HG02763 (cell line): ENCODE data around the gene DAB2IP.

Experiments used
- ATAC-seq: cut with Tn5 transposase; IDR thresholded peaks from one replicate; pipeline ENCODE4 v1.9.1; 2021; ENCODE audit warnings: mild to moderate bottlenecking, moderate library complexity; ENCODE audit not compliant: unreplicated experiment

The DAB2IP gene

DNA sequence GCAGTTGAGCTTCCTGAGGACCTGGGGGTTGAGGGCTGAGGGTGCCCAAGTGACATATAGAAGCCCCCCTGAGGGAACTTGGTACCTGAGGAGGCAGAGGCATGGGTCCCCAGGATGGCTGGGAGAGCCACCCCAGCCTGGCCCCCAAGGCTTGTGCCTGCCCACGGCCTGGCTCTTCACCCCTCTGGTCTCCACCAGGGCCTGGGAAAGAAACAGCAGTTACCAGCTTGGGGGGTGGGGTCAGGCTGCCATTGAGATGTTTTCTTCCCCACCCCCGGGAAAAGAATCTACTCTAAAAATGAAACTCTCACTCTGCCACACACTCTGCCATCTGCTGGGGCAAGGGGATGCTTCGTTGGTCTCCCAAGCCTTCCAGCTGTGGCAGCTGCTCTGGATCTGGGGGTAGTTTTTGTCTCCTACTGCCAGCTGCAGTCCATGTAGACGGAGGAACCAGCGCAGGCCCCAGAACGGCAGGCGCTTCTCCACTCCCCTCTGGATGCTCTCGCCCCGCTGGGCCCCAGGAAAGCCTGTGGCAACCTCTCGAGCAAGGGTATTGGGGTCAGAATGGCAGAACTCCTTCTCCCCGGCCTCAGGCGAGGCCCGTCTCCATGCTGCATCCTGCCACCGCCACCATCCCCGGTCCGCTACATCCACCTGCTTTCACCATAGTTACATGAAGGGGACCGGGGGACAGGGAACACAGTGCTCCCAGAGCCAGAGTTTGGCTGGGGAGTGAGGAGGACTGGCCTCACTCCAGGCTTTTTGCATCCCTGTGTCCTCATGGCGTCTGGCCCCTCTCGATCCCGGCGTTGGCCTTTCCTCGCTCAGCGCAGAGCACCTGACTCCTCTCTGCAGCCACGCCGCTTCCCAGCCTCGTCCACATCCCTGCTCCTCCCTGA is 123.5 kb downstream of the DAB2IP start:
- no peak for ATAC-seq

DNA sequence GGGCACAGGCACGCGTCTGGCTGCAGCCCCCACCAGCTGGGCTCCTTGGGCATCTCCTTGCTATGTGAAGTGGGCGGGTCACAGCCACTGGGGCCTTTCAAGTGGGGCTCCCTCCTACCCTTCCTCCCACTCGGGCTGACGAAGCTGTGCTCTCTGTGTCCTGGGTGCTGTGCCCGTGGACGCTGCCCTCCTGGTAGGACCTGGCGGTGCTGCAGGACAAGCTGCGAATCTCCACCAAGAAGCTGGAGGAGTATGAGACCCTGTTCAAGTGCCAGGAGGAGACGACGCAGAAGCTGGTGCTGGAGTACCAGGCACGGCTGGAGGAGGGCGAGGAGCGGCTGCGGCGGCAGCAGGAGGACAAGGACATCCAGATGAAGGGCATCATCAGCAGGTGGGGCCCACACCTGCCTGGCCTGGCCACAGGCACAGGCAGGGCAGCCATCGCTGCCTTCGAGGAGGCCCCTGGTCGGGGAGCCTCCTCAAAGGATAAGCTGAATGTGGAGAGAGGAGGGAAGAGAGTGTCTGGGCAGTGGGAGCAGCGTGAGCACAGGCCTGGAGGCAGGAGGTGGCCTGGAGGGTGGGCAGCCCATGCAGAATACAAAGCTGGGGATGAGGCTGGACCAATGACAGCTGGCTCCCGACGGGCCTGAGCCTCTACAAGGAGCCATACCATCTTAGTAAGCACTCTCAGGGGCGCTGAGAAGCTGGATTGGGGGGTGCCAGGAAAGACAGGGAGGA is 124.7 kb downstream of the DAB2IP start:
- ATAC-seq: no peak

DNA sequence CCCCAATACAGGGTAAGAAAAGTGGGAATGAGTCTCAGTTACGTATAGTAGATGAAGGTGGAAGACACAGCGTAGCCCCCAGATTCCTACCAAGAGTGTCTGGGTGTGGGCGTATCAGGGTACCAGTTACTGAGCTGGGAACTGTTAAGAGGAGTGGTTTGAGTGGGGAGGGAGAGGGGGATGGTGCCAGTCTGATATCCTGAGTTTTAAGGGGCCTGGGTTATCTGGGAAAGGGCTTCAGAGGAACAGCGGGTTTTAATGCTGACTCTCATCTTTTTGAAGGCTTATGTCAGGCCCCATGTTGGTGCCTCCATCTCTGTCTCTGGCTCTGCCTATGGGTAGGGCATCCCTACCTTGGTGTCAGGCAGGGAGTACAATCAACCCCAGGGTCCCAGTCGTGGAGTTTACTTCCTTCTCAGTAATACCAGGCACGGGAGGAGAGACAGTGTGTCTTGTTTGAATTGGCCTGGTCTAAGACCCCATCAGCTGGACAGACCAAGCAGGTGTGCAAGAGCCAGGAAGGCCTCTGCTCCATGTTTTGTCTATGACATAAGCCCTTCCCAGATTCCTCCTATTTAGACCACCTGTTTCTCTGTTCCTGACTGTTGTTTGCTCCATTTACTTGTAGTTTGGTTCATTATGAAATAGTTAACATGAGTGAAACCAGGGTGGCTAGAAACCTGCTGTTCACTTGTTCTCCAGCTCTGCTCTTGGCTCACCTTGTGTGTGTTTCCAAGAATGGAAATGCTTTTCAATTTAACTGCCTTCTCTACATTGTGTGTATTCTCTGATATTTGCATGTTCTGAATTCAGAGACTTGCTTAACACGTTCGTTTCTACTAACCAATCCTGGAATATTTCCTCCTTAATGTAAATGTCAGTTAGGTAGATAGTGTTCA is 125.6 kb downstream of the DAB2IP start:
- ATAC-seq: no peak

DNA sequence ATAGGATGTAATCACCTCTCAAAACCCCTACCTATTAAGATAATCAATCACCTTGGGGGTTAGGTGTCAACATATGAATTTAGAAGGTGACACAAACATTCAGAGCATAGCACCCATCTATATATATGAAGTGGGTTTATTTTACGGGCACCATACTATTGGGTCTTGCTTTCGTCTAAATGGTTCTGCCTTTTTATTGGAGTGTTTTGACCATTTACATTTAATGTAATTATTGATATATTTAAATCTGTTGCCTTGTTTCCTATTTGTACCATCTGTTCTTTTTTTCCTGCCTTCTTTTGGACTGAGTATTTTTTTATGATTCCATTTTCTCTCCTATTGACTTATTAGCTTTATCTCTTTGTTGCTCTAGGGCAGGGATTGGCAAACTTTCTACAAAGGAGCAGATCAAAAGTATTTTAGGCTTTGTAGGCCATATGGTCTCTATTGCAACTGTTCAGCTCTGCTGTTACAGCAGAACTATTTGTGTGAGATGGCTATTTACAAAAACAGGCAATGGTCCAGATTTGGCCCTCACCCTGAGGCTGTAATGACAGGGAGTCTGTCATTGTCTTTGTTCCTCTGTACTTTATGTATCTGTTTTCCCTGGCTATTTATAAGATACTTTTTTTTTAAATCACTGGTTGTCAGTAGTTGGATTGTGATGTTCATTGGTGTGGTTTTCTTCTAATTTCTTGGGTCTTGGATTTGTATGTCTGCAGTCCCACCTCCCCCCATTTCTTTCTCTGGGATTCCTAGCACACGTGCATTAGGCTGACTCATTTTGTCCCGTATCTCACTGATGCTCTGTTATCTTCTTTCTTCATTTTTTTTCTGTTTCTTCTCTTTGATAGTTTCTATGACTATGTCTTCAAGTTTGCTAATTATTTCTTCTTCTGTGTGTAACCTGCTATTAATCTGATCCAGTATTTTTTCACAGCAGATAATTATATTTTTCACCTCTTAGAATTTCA is 127.1 kb downstream of the DAB2IP start:
- ATAC-seq: no peak

DNA sequence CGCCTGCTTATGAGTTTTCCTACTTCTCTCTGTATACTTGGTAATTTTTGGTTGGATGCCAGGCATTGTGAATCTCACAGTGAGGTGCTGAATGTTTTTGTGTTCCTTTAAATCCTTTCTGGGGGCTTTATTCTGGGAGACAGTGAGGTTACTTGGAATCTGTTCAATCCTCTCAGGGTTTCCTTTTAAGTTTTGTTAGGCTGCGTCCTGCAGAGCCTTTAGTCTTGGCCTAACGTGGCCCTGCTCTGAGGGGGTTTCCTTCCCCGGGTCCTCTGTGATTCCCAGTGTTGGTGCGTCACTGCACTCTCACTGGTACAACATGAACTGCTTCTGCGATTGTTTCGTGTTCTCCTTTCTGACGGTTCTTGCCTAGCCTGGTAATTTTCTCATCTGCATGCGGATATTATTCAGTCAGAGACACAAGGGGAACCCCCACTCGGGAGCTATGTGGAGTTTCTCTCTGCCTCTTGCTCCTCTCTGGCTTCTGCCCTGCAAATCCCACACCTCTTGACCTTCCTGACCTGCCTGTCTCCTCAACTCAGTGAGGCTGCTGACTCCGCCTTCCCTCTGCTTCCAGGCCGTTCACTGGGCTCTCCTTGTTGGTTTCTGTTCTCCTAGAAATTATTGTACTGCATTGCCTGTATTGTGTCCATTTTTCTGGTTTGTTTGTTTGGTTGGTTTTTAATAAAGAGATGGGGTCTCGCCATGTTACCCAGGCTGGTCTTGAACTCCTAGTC is 128.1 kb downstream of the DAB2IP start:
- no peak for ATAC-seq

DNA sequence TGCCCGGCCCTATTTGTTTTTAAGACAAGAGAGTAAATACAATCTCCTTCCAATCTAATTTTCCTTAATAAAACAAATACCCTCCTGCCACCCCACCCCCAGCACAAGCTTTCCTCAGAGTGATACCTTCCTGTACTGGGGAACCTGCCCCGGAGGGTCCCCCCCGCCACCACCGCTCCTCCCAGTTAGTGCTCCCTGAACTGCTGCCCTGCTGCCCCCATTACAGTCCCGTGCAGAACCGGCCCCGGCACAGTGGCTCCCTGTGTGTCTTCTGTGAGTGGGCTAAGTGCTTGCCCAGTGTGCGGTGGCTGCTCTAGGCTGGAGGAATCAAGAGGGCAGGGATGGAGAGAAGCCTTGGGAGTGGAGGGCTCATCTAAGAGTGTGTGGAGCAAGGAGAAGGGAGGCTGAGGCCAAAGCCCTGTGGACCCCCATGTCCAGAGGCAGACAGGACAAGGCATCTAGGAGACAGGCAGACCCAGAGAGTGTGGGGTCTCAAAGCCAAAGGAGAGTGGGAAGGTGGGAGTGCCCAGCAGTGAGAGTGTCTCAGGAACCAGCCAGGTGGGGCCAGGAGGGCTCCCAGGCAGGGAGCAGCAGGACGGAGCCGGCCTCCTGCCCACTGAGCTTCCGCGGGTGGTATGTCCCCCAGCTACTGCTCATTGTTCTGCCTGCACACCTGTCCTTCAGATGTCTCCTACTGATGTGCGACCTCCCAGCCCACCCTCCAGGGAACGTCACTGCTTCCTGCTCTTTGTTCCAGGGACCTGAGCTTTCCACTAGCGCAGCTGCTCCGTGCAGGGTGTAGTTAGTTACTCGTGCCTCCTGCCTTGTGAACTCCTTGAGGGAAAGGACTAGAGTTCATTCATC is 129.0 kb downstream of the DAB2IP start:
- ATAC-seq: no peak

DNA sequence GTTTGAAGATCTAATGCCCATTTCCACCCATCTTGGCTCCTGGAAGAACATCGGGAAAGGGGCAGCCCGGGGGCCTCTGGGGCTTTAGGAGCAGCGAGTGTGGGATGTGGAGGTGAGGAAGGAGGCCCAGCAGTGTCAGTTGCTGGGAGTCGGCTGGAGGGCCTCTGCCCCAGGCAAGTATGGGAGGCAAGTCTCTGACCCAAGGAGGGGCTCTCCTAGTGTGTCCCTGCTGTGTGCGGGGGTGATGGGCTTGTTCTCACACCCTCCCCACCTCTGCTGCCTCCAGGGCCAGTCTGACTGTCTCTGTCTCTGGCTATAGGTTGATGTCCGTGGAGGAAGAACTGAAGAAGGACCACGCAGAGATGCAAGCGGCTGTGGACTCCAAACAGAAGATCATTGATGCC is 129.7 kb downstream of the DAB2IP start:
- ATAC-seq: no peak

DNA sequence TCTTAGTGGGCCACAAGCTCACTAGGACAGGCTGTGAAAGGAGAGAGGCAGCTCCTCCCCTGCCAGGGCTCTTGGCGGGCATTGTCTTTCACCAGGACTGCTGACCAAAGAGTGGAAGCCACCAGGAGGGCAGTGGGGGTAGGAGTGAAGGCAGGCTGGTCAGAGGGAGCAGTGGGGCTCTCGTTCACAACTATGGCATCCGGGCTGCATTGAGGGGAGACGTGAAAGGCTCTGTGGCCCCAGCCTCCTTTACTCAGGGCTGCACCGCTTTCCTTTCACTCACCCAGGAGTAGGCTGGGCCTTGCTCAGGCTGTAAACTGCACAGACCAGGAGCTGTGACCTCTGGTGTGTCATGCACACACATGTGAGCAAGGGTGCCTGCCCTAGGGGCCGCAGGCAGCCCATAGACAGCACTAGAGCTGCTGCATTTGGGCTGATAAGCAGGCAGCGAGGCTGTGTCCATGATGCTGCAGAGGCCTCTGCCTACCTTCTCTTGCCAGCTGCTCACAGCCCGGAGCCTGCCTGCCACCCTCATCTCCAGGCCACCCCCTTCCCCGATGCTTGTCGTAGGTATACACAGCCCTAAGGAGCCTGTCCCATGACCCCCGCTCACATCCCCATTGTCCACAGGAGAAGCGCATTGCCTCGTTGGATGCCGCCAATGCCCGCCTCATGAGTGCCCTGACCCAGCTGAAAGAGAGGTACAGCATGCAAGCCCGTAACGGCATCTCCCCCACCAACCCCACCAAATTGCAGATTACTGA is 130.4 kb downstream of the DAB2IP start:
- ATAC-seq: no peak

DNA sequence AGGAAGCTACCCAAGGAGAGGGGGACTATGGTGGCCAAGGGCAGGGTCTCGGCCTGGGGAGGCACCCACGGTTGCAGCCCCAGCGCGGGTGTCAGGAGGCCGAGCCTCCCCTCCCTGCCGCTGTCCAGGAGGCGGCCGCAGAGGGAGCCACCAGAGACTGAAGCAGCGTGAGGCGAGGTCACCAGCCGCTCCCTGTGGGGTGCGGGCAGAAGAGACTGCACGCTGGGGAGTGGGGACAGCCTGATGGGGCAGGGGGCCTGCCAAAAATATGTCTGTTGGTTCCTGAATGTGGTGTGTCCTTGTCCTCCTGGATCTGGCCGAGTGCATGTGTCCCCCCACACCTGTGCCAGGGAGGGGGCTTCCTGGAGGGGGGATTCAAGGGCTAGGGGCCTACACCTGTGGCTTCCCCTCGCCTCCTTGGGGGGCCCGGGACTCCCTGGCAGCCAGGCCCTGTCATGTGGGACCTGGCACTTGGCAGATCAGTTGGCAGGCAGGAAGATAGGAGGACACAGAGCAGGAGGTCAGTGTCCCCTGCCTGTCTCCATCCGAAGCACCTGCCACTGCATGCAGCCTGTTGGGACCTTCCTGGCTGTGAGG is 131.2 kb downstream of the DAB2IP start:
- ATAC-seq: no peak

DNA sequence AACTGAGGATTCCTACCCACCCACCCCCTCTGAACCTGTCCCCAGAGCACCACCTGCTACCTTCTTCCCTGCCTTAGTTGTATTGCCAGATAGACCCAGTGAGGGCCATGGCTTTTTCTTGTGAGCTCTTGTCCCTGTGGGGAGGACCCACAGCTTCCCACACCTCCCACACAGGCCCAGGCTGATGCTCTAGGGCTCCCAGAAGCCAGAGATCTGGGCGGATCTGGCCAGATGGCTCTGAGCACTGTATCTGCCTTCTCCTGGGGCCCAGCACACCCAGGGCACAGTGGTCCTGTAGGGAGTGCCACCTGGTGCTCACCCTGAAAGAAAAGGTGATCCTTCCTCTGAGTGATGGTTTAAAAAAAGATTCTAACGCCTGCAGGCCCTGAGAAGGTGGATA is 131.7 kb downstream of the DAB2IP start:
- no peak for ATAC-seq

DNA sequence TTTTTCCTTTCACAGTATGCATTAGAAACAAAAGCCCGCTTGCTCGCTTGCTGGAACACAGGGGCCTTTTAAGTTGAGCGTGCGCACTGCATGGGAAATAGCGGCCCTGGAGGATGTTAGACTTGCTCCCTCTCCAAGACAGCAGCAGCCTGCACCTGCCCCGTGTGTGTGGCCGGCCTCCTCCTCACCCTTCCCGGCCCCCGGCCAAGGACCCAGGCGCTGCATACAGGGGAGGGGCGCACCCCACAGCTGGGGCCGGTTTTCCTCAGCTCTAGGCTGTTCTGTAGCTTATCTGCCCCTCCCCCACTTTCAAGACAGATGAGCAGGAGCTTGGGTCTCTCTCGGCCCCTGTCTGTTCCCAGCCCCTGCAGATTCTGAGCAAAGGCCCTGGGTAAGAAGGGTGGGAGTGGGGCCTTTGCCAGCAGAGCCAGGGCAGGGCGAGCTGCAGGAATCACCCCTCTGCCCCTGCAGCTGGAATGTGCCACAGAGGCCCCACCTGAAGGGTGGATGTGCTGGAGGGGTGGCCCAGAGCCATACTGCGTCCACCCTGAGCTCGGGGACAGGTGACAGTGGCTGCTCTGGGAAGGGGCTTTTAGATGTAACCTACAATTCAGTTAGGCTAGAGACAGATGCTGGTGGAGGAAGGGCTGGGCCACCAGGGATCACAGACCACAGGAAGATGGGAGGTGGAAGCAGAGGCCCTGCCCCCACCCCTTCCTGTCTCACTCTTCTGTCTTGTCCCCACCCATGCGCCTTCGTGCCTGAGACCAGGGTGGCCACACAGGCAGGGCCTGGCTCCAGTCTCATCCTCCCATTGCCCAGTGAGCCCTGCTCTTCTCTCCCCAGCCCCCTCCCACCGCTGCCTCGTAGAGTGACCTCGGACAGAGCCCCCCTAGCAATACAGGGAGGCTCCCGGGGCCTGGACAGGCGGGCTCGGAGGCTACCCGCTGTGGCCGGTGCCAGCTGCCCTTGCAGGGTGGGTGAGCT is 132.4 kb downstream of the DAB2IP start:
- no peak for ATAC-seq

DNA sequence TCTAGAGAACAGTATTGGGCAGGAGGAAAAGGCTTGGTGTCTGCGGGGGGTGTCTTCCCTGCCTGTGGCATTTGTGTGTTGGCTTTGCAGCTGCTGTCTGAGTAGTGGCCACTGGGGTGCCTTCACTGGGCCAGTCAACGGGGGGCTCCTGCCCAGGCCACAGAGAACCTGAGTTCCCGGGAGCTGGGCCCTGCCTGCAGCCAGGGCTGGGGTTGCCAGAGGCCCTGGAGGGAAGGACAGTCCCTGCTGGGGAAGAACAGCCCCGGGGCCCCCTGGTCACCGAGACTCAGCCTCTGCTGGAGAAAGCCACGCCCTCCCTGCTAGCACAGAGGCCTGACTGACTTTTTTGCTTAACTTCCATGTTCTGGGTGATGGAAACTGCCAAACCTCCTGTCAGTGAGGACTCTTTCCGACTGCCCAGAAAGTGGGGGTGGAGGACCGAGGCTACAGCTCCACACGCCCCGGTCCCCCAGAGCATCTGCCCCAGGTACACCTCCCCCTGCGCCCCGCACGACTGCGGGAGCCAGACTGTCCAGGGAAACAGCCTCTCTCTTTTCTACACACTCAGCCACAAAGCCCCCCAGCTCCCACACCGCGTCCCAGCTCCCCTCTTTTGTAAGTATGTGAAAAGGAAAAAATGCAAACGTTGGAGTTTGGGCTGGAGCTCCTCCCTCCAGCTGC is 133.4 kb downstream of the DAB2IP start:
- no peak for ATAC-seq

DNA sequence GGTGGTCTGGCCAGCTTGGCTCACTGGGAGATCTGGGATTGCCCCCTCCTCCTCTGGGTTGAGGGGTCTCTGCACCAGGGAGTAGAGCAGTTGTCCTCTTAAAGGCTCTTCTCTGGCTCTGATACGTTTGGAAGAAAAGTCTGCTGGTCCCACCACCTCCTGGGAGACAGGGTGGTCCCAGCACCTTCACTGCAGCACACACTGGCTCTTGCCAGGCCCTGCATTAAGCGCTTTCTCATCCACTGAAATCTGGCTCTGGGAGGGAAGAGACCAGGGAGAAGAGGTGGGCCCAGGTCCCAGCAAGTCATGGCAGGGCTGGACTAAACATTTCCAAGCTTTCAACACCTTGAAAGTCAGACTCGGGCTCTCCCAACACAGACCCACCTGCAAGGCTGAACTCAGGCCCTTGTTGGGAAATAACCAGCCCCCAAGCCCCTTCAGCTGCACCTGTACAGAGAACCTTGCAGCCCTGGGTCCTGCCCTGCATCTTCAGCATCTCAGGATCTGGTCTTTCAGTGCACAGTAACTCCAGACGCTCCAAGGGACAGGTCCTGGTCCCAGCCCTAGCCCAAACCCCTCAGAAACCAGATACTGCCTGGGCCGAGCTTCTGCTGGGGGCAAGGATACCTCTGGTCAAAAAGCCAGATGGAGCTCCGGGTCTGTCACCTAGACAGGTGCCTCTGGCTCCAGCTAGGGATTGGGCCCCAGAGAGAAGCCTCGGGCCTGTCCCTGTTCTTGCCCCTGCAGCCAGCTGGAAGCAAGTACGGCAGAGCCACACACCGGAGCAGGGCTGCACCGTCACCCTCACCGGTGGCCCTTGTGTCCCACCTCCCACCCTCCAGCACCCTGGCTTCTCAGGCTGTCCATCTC is 134.5 kb downstream of the DAB2IP start:
- no peak for ATAC-seq

DNA sequence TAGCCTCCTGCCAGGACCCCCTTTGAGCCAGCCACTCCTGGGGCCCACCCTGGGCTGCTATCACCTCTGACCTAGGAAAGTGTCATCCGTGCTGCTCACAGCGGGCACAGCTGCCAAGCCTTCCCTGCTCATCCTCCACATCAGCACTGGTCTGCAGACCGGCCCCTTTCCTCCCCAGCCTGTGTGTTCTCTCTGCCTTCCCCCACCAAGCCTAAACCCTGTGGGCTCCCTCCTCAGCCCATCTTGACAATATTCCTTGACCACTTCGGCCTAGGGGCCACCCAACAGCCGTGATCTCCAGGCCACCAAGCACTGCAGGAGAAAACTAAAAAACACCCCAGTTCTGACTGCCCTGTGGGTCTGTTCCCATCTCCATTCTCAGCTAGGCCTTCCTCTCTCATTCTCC is 135.1 kb downstream of the DAB2IP start:
- no peak for ATAC-seq

DNA sequence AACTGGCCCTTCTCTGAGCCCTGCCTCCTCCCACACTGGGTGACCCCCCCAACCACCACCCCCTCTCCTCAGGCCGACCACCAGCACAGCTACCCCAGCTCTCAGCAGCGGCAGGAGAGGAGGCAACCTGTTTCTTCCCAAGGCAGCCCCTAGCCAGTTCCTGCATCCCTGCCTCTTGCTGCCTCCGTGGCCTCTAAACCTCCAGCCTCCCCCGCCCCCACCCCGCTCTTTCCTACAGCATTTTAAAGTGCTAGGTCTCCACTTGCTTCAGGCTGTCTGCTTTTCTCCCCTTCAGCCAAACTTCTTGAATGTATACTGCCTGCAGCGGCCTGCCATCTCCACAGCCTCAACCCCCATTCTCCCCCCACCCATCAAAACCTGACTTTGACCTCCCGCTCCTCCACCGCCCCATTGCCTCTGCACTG is 135.6 kb downstream of the DAB2IP start:
- no peak for ATAC-seq
